IPS-18a (cell line): Measurements from ENCODE around the gene PLAAT4.

ENCODE experiments used
- H3K27ac ChIP-seq: one replicate; pipeline ENCODE4 v1.5.1; 2013; ENCODE audit warnings: low read length
- H3K27me3 ChIP-seq: one replicate; pipeline ENCODE4 v1.6.1; 2013; ENCODE audit warnings: mild to moderate bottlenecking, low read length; ENCODE audit not compliant: control insufficient read depth, insufficient read depth
- H3K36me3 ChIP-seq: one replicate; pipeline ENCODE4 v1.6.1; 2013; ENCODE audit warnings: low read depth, low read length; ENCODE audit not compliant: control insufficient read depth
- H3K4me1 ChIP-seq: one replicate; pipeline ENCODE4 v1.6.1; 2013; ENCODE audit warnings: low read depth, low read length; ENCODE audit not compliant: control insufficient read depth
- H3K4me3 ChIP-seq: one replicate; pipeline ENCODE4 v1.5.1; 2013; ENCODE audit warnings: low read length
- H3K9ac ChIP-seq: one replicate; pipeline ENCODE4 v1.6.1; 2013; ENCODE audit warnings: mild to moderate bottlenecking, low read length, moderate library complexity
- H3K9me3 ChIP-seq: one replicate; pipeline ENCODE4 v1.6.1; 2013; ENCODE audit warnings: low read depth, low read length; ENCODE audit not compliant: control insufficient read depth

The PLAAT4 gene, protein sequence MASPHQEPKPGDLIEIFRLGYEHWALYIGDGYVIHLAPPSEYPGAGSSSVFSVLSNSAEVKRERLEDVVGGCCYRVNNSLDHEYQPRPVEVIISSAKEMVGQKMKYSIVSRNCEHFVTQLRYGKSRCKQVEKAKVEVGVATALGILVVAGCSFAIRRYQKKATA

DNA sequence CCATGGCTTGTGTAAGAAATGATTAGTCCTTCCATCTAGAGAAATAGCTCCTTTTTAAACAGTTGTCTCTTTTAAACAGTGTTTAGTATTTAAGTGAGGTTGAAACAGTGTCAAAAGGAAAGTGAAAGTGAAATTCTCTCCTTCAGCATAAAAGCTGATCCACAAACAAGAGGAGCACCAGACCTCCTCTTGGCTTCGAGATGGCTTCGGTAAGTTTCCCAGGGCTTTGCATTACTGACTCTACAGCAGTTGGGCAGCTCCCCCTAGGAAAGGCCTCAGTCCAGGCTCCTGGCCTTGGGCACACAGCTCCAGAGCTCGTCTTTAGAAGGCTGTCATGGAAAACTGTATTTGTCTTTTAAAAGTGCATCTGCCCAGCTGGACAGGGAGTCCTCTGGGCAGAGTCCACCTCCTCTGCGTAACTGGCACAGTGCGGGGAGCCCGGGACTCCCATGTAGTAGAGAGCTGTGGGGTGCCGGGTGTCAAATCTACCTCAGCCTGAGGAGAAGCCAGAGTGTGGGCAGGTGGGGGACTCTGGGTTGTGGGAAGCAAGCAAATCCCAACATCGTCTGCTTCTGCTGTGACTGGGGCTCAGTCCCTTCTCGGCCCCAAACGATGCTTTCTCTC, at the start of gene PLAAT4:
Gene PLAAT4, plus strand, starts transcription at position 140 of the 624 bp plus-strand sequence. Its CDS starts 61 bp downstream, at position 201.
- H3K4me3 ChIP-seq = no peak within 1 kb of the TSS
- no peak within 1 kb of the TSS for H3K9ac ChIP-seq
- peaks cover 20% of the 10 kb centered on the region for H3K4me1 ChIP-seq

DNA sequence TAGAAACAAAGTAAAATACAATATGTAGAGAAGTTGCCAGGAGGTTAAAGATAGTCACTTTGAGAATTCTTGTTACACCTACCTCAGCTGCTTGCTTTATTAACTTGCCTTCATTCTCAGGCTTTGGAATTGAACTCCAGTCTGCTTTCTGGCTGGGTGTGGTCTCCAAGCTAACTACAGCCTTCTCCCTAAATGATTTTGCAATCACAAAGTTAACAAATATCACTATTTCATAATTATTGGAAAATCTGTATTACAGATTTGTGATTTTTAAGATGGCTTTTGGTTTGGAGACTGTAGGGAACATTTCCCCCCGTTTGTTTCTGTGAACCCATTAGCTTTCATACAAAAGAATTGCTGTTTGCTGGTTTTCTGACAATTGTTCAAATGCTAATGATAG, 47.8 kb upstream of the PLAAT4 start:
- Histone ChIP-seq H3K36me3 (no peaks in the 10 kb centered on the region), H3K27me3 (peaks cover 24% of the 10 kb centered on the region), H3K9me3 (no peaks in the 10 kb centered on the region), H3K4me3 (no peak overlapping the region), H3K4me1 (peaks cover 11% of the 10 kb centered on the region), H3K27ac (no peak overlapping the region), H3K9ac (no peak overlapping the region)

More for the DNA sequence above, at the start of gene PLAAT4:
- Histone ChIP-seq H3K9me3 (no peaks in the 10 kb centered on the region), H3K27me3 (no peaks in the 10 kb centered on the region), H3K27ac (no peak within 1 kb of the TSS), H3K36me3 (no peaks in the 10 kb centered on the region)

DNA sequence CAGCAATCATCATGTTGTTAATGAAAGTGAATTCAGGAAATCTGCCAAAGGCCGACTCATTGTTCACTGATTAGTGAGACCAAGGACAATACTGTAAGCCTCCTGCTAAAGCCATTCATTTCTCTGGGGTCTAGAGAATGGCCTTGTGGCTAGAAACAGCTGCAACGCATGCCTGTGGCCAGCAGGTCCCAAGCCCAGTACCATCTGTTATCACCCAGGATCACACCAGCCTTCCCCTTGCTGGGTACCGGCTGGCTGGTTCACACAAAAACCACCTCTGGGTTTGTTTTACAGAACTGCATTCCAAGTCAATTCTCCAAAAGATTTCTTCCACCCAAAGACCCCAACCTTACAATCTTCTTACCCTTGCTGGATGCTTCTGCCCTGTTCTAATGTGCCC, 46.7 kb upstream of the PLAAT4 start:
- Histone ChIP-seq H3K27me3 (peaks cover 24% of the 10 kb centered on the region), H3K9me3 (no peaks in the 10 kb centered on the region), H3K36me3 (no peaks in the 10 kb centered on the region), H3K4me3 (no peak overlapping the region), H3K4me1 (peaks cover 11% of the 10 kb centered on the region), H3K9ac (peak overlapping the region; percentile 21), H3K27ac (no peak overlapping the region)

DNA sequence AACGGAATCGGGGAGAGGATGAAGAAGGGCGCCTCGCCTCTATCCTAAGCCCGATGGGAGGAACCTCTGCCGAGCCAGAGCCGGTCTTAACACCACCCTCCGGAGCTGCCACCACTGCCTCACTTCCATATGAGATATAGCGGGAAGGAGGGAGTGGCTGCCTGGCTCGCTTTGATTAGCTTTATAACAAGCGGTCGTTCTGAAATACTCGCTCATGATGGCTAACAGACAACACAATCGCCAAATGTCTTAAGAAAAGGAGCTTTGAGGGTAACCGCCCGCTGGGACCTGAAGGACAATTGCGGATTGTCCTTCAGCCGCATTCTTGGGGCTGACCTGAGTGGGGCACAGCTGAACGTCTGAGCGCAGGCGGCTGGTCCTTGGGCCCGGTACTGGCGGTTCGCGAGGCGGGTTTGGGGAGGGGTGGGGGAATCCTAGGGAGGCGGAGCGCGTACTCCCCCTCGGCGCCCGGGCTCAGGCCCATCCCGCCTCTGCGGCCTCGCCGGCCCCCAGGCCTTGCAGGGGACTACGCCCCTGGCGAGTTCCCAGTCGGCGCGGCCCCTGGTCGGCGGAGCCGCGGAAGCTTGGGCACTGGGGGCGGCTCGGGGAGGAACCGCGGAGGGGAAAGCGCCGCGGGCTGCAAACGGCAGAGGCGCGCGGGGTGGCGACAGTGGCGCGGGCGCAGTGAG, 45.9 kb upstream of the PLAAT4 start, which contains the start of gene PLAAT5:
Gene PLAAT5, minus strand, starts transcription at position 617 of the 689 bp plus-strand sequence. Its CDS starts 133 bp downstream, at position 484.
- Histone ChIP-seq H3K27ac (no peak within 1 kb of the TSS), H3K9ac (peak within 1 kb of the TSS; percentile 28), H3K9me3 (no peaks in the 10 kb centered on the region), H3K4me3 (peak within 1 kb of the TSS; percentile 45), H3K36me3 (no peaks in the 10 kb centered on the region), H3K4me1 (peaks cover 11% of the 10 kb centered on the region), H3K27me3 (peaks cover 24% of the 10 kb centered on the region)

DNA sequence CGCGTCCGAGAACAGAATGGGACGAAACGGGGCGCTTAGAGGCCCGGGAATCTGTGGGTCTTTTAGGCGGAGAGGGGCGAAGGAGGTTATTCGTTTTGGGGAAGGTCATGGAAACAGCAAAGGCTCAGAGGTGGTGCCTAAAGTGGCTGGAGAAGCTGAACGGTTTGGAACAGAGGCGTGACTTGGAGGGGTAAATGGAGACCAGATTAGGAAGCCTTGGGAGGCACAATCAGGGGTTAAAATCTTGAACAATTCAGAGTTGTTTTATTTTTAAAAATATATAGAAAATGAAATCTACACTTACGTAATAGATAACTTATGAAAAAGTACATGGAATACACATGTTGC, 45.4 kb upstream of the PLAAT4 start:
- Histone ChIP-seq H3K4me3 (peak overlapping the region; percentile 45), H3K36me3 (no peaks in the 10 kb centered on the region), H3K27me3 (peaks cover 24% of the 10 kb centered on the region), H3K9ac (peak overlapping the region; percentile 28), H3K4me1 (peaks cover 11% of the 10 kb centered on the region), H3K9me3 (no peaks in the 10 kb centered on the region), H3K27ac (no peak overlapping the region)

DNA sequence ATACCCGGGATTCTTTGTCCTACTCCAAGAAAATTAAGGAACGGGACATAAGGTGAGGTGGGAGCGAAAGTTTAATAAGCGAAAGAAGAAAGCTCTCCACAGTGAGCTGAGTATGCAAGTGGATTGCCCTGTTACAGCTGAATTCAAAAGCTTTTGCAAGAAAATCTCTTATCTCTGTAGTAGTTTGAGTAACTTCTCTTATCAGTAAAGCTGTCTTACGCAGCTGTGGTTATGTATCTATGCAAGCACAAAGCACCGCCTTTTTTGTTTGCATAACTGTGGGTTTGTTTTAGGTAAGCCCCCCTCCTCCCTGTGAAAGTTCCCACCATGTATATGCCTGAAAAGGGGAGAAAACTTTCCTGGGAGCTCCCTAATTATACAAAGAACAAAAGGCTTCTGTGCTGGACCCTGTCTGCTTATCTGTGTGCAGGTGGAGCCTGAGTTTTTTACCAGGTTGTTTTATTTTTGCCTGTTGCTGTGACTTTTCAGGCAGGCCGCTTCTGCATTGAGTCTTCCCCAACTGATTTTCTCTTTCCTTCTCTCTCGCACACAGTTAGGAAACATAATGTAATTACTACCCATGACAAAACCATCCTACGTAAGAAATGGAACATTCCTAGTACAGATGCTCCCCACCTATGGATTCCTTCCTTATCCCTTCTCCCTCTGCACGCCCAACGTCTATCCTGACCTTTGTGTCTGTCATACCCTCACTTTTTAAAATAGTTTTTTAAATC, 44.8 kb upstream of the PLAAT4 start:
- peaks cover 11% of the 10 kb centered on the region for H3K4me1 ChIP-seq
- no peak overlapping the region for H3K9ac ChIP-seq
- no peaks in the 10 kb centered on the region for H3K36me3 ChIP-seq
- no peaks in the 10 kb centered on the region for H3K9me3 ChIP-seq
- peaks cover 24% of the 10 kb centered on the region for H3K27me3 ChIP-seq
- peak overlapping the region; percentile 45 for H3K4me3 ChIP-seq
- no peak overlapping the region for H3K27ac ChIP-seq

DNA sequence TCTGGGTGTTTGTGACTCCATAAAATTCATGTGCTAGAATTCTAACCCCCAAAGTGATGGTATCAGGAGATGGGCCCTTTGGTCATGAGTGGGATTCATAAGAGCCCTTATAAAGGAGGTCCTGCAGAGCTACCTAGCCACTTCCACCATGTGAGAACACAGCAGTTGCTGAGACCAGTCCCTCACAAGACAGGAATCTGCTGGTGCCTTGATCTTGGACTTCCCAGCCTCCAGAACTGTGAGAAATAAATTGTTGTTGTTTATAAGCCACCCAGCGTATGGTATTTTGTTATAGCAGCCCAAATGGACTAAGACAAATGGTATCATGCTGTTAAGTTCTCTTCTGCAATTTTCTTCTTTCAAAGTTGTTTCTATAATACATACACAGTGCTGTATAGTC, 44.2 kb upstream of the PLAAT4 start:
- Histone ChIP-seq H3K4me1 (peaks cover 11% of the 10 kb centered on the region), H3K9ac (no peak overlapping the region), H3K27me3 (peaks cover 24% of the 10 kb centered on the region), H3K9me3 (no peaks in the 10 kb centered on the region), H3K4me3 (no peak overlapping the region), H3K27ac (no peak overlapping the region), H3K36me3 (no peaks in the 10 kb centered on the region)

DNA sequence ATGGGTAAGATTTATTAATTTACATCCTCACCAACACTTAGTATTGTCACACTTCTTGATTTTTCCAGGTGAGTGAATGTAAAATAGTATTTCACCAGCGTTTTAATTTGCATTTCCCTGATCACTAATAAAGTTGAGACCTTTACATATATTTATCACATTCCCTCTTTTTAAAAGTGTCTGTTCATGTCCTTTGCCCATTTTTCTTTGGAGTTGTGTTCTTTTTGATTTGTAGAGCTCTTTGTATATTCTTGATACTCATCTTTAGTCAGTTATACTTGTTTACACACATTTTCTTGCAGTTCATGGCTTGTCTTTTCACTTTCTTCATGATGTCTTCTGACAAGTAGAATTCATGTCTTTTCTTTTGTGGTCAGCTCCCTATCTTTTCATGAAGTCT, 43.5 kb upstream of the PLAAT4 start:
- H3K27ac ChIP-seq = no peak overlapping the region

DNA sequence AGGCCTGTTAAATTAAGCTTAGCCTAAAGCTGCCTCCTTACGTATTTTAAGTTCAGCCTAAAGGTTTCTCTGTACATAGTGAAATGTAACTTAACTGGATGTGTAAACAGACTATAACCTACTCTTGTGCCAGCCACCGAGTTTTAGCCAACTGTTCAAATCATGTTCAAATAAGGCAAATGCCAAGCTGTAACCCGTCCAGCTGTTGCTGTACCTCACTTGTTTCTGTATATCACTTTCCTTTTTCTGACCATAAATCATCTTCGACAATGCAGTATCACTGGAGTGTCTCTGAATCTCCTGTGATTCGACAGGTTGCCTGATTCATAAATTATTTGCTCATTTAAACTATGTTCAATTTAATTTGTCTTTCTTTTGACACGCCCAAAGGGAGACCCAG, 41.6 kb upstream of the PLAAT4 start:
- Histone ChIP-seq H3K4me1 (peaks cover under 1% of the 10 kb centered on the region), H3K4me3 (no peak overlapping the region), H3K27me3 (peaks cover 17% of the 10 kb centered on the region), H3K36me3 (no peaks in the 10 kb centered on the region), H3K27ac (no peak overlapping the region), H3K9me3 (peaks cover 3% of the 10 kb centered on the region), H3K9ac (no peak overlapping the region)

More for the DNA sequence above, 43.5 kb upstream of the PLAAT4 start:
- Histone ChIP-seq H3K4me3 (no peak overlapping the region), H3K9ac (no peak overlapping the region), H3K4me1 (peaks cover 11% of the 10 kb centered on the region), H3K36me3 (no peaks in the 10 kb centered on the region), H3K27me3 (peaks cover 24% of the 10 kb centered on the region), H3K9me3 (no peaks in the 10 kb centered on the region)

DNA sequence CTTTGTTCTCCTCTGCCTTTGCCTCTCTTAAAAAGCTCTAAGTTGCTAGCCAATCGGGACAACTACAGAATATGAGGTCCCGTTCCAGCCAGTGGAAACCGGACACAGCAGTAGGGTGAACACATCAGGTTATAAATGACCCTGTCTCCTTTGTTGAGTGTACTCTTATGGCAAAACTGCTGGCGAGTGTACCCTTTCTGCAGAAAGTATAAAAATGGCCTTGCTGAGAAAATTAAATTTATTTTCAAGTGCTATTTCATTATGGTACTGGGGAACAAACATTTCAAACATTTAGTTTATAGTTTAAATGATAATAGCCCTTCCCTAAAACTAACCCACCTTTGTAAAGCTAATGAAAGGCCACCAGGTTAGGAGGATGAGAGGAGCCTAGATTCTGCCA, 36.7 kb upstream of the PLAAT4 start:
- H3K4me3 ChIP-seq = no peak overlapping the region
- H3K36me3 ChIP-seq = no peaks in the 10 kb centered on the region
- H3K27me3 ChIP-seq = no peaks in the 10 kb centered on the region
- peaks cover 3% of the 10 kb centered on the region for H3K9me3 ChIP-seq
- H3K9ac ChIP-seq = no peak overlapping the region
- no peak overlapping the region for H3K27ac ChIP-seq
- peaks cover 19% of the 10 kb centered on the region for H3K4me1 ChIP-seq

DNA sequence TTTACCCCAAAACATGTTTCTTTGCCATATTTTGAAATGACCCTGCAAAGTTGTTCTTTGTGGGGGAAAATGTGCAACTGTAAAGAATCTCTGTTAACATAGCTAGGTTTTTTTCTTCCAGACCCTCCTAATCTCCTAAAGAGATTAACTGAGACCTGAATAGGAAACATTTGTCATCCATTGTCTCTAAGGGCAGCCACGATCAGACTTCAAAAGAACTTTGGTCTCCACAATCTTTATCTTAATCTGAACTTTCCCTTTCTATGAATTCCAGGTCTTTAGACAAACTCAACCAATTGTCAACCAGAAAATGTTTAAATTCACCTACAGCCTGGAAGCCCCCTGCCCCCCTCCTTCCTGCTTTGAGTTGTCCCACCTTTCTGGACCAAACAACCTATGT, 35.4 kb upstream of the PLAAT4 start:
- H3K4me1 ChIP-seq = peaks cover 24% of the 10 kb centered on the region
- no peak overlapping the region for H3K9ac ChIP-seq
- no peaks in the 10 kb centered on the region for H3K27me3 ChIP-seq

More for the DNA sequence above, 35.4 kb upstream of the PLAAT4 start:
- Histone ChIP-seq H3K36me3 (no peaks in the 10 kb centered on the region), H3K9me3 (peaks cover 3% of the 10 kb centered on the region), H3K4me3 (no peak overlapping the region), H3K27ac (no peak overlapping the region)
